ENCODE measurements around the gene APBA1.

The APBA1 gene

DNA sequence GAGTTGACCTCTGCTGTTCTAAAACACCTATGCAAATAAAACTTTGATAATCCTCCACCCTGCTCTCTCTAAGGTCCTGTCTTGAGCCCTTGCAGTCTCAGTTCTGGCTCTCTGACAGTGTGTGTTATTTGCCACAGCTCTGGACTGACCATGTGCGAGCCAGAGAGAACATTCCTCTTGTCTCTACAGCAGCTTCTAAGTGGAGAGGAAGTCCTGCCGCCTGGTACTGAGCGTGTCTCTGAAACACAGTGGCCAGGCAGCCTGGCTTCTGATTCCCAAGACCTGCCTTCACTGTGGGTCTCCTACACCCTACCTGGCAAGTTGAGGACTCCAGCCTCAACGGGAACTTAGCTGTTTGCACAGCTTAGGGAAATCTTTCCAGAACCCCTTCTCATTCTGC lies 285.5 kb downstream of the APBA1 start:
- H3K36me3 ChIP-seq (ENCODE audit: insufficient read depth, low read length), result peaks cover 12% of the 10 kb centered on the region
- H3K27ac ChIP-seq (ENCODE audit: low read depth, low read length), result no peak overlapping the region
- H3K9me3 ChIP-seq (ENCODE audit: low read length), result no peaks in the 10 kb centered on the region
- no peak overlapping the region for H3K9ac ChIP-seq (ENCODE audit: low read length)
- H3K27me3 ChIP-seq (ENCODE audit: control insufficient read depth in 1 of 2, insufficient read depth in 2 of 2, low read length in 2 of 2), result no peaks in the 10 kb centered on the region
- H3K4me3 ChIP-seq (ENCODE audit: low read depth in 1 of 2, low read length in 2 of 2), result no peak overlapping the region
- H3K4me1 ChIP-seq (ENCODE audit: insufficient read depth, low read length), result peaks cover 4% of the 10 kb centered on the region

DNA sequence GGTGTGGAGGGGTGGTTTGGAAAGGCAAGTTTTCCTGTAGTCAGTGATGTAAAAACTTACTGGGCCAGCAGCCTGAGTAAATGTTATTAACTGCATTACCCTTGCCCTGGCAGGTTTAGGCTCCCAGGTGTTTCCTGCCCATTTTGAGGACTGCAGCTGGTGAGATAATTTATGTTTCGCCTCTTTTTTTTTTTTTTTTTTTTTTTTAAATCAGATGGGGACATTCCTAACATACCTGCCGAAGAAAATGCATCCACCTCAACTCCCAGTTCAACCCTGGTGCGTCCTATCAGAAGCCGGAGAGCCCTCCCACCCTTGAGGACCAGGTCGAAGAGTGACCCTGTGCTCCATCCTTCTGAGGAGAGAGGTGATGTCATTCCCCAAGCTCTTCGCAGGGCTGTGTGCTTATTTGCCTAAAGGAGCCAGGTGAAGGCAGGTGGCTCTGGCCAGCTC lies 286.6 kb downstream of the APBA1 start:
- H3K4me3 ChIP-seq (ENCODE audit: low read depth in 1 of 2, low read length in 2 of 2), result no peak overlapping the region
- H3K27ac ChIP-seq (ENCODE audit: low read depth, low read length), result no peak overlapping the region
- H3K36me3 ChIP-seq (ENCODE audit: insufficient read depth, low read length), result peaks cover 12% of the 10 kb centered on the region
- H3K27me3 ChIP-seq (ENCODE audit: control insufficient read depth in 1 of 2, insufficient read depth in 2 of 2, low read length in 2 of 2), result no peaks in the 10 kb centered on the region
- no peak overlapping the region for H3K9ac ChIP-seq (ENCODE audit: low read length)
- H3K4me1 ChIP-seq (ENCODE audit: insufficient read depth, low read length), result peaks cover 6% of the 10 kb centered on the region
- no peaks in the 10 kb centered on the region for H3K9me3 ChIP-seq (ENCODE audit: low read length)

GRCh38 chr9:69382135-69382534 lies 290.0 kb downstream of the APBA1 start:
- no peaks in the 10 kb centered on the region for H3K9me3 ChIP-seq (ENCODE audit: low read length)
- H3K36me3 ChIP-seq (ENCODE audit: insufficient read depth, low read length), result peaks cover 11% of the 10 kb centered on the region
- H3K27ac ChIP-seq (ENCODE audit: low read depth, low read length), result no peak overlapping the region
- no peaks in the 10 kb centered on the region for H3K27me3 ChIP-seq (ENCODE audit: control insufficient read depth in 1 of 2, insufficient read depth in 2 of 2, low read length in 2 of 2)
- H3K4me3 ChIP-seq (ENCODE audit: low read depth in 1 of 2, low read length in 2 of 2), result no peak overlapping the region
- no peak overlapping the region for H3K9ac ChIP-seq (ENCODE audit: low read length)
- peaks cover 19% of the 10 kb centered on the region for H3K4me1 ChIP-seq (ENCODE audit: insufficient read depth, low read length)

DNA sequence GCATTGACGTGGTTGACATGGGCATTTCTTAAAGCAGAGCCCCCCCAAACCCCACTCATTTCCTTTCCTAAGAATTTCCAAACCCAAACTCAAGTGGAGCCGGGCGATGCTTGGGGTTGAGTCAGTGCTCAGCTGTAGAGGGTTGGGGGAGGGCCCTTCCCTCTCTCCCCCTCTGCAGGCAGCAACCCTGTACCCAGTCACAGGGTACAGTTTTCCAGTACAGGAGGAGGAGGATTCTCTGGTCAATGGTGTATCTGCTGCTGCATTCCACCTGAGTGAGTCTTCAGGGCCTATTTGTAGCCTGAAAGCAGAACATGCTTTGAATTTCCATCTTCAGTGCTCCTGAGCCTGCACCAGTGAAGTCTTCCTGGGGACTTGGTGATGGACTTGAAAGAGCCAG lies 291.4 kb downstream of the APBA1 start:
- Histone ChIP-seq H3K4me1 (ENCODE audit: insufficient read depth, low read length) (peaks cover 30% of the 10 kb centered on the region), H3K4me3 (ENCODE audit: low read depth in 1 of 2, low read length in 2 of 2) (no peak overlapping the region), H3K27ac (ENCODE audit: low read depth, low read length) (no peak overlapping the region), H3K9ac (ENCODE audit: low read length) (no peak overlapping the region), H3K9me3 (ENCODE audit: low read length) (no peaks in the 10 kb centered on the region), H3K36me3 (ENCODE audit: insufficient read depth, low read length) (peaks cover 7% of the 10 kb centered on the region), H3K27me3 (ENCODE audit: control insufficient read depth in 1 of 2, insufficient read depth in 2 of 2, low read length in 2 of 2) (no peaks in the 10 kb centered on the region)

DNA sequence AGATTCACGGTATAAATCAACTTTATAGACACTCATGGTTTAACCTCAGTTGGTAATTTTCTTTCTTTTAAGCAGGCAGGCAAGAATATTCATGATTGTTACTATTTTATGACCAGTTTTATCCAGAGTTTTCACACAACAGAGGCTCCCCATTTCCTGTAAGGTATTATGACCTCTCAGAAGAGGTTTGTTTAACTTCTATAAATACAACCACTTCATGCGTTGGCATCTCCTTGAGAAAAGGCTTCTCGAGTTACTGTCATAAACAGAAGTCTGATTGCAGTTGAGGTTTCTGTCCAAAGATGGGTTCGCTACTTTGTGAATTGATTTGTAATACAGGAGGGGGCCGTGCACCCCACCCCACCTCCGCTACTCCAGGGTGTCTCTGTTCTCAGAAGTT lies 291.9 kb downstream of the APBA1 start:
- no peaks in the 10 kb centered on the region for H3K9me3 ChIP-seq (ENCODE audit: low read length)
- no peak overlapping the region for H3K27ac ChIP-seq (ENCODE audit: low read depth, low read length)
- peaks cover 30% of the 10 kb centered on the region for H3K4me1 ChIP-seq (ENCODE audit: insufficient read depth, low read length)
- H3K9ac ChIP-seq (ENCODE audit: low read length), result no peak overlapping the region
- no peak overlapping the region for H3K4me3 ChIP-seq (ENCODE audit: low read depth in 1 of 2, low read length in 2 of 2)
- peaks cover 7% of the 10 kb centered on the region for H3K36me3 ChIP-seq (ENCODE audit: insufficient read depth, low read length)
- H3K27me3 ChIP-seq (ENCODE audit: control insufficient read depth in 1 of 2, insufficient read depth in 2 of 2, low read length in 2 of 2), result no peaks in the 10 kb centered on the region

DNA sequence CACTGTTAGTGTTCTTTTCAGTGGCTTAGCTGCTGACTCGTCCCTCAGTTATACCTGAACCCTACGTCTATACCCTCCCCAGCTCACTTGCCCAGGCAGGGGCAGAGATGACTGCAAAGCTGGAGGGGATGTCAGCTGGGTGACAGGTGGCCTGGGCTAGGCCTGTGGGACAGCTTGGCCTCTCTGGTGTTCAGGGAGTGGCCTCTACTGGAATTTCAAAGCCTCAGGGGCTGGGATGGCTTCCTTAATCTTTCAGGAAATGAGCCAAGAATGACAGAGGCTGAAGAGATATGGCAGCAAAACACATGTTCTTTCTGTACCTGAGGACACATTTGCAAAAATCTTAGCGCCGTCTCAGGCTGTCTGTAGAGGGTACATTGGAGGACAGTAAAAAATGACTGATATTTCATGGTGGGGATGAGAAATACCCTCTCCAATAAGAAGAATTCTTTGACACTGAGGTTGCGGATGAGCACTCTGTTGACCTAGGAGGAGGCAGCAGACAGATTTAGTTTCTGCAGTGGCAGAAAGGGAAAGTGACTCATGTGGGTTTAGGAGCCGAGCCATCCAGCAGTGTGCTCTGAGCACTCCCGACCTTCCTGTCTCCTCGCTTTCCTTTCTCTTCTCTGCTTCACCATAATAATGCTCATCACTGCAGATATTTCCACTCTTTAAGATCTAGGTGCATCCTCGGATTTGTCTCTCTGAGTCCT lies 292.7 kb downstream of the APBA1 start:
- H3K9ac ChIP-seq (ENCODE audit: low read length), result no peak overlapping the region
- peaks cover 7% of the 10 kb centered on the region for H3K36me3 ChIP-seq (ENCODE audit: insufficient read depth, low read length)
- H3K9me3 ChIP-seq (ENCODE audit: low read length), result no peaks in the 10 kb centered on the region
- H3K27me3 ChIP-seq (ENCODE audit: control insufficient read depth in 1 of 2, insufficient read depth in 2 of 2, low read length in 2 of 2), result no peaks in the 10 kb centered on the region
- no peak overlapping the region for H3K4me3 ChIP-seq (ENCODE audit: low read depth in 1 of 2, low read length in 2 of 2)
- H3K4me1 ChIP-seq (ENCODE audit: insufficient read depth, low read length), result peaks cover 30% of the 10 kb centered on the region
- no peak overlapping the region for H3K27ac ChIP-seq (ENCODE audit: low read depth, low read length)

DNA sequence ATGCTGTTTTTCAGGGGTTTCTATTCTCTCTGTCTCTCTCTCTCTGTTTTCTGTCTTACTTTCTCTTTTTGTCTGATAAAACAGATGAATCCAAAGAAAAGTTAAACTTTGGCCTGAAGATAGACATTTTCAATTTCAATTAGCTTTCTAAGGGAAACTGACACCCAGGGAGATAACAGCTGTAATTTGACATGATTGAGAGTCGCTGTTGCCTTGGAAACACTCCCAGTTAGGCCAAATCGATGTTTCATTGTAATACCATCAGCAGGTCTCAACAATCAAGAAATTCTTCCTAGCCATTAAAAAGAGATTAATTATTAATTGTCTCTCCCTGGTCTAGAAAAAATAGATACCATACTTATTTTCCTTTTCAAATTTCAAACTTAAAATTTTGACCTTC lies 294.2 kb downstream of the APBA1 start:
- Histone ChIP-seq H3K4me3 (ENCODE audit: low read depth in 1 of 2, low read length in 2 of 2) (no peak overlapping the region), H3K9me3 (ENCODE audit: low read length) (no peaks in the 10 kb centered on the region), H3K36me3 (ENCODE audit: insufficient read depth, low read length) (no peaks in the 10 kb centered on the region), H3K4me1 (ENCODE audit: insufficient read depth, low read length) (peaks cover 30% of the 10 kb centered on the region), H3K9ac (ENCODE audit: low read length) (no peak overlapping the region), H3K27ac (ENCODE audit: low read depth, low read length) (no peak overlapping the region), H3K27me3 (ENCODE audit: control insufficient read depth in 1 of 2, insufficient read depth in 2 of 2, low read length in 2 of 2) (no peaks in the 10 kb centered on the region)
